ENCODE results near the gene PROM1.

- TF ChIP-seq, protein P1, sequence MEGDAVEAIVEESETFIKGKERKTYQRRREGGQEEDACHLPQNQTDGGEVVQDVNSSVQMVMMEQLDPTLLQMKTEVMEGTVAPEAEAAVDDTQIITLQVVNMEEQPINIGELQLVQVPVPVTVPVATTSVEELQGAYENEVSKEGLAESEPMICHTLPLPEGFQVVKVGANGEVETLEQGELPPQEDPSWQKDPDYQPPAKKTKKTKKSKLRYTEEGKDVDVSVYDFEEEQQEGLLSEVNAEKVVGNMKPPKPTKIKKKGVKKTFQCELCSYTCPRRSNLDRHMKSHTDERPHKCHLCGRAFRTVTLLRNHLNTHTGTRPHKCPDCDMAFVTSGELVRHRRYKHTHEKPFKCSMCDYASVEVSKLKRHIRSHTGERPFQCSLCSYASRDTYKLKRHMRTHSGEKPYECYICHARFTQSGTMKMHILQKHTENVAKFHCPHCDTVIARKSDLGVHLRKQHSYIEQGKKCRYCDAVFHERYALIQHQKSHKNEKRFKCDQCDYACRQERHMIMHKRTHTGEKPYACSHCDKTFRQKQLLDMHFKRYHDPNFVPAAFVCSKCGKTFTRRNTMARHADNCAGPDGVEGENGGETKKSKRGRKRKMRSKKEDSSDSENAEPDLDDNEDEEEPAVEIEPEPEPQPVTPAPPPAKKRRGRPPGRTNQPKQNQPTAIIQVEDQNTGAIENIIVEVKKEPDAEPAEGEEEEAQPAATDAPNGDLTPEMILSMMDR (conservative IDR thresholded peaks at IDR 0.05; ENCODE audit: low read length): no peak
- no peak for TF ChIP-seq EZH2phosphoT487 (IDR thresholded peaks at IDR 0.05; ENCODE audit: borderline replicate concordance, low read depth, low read length)
These were observed 27.7 kb upstream of the PROM1 start for GRCh38 chr4:16111533-16111932.

Data from OCI-LY7 (cell line).